HG03378 (cell line): ENCODE data around the gene PDIA3.
"Not testable (repeated sequence)": the region's sequence is repeated elsewhere in the genome, so short reads cannot be mapped to it uniquely, and the experiment has no call there.

Source experiments
- ATAC-seq: cut with Tn5 transposase; IDR thresholded peaks from one replicate; pipeline ENCODE4 v1.9.1; 2021; ENCODE audit warnings: mild to moderate bottlenecking, moderate library complexity; ENCODE audit not compliant: unreplicated experiment

The PDIA3 gene

DNA sequence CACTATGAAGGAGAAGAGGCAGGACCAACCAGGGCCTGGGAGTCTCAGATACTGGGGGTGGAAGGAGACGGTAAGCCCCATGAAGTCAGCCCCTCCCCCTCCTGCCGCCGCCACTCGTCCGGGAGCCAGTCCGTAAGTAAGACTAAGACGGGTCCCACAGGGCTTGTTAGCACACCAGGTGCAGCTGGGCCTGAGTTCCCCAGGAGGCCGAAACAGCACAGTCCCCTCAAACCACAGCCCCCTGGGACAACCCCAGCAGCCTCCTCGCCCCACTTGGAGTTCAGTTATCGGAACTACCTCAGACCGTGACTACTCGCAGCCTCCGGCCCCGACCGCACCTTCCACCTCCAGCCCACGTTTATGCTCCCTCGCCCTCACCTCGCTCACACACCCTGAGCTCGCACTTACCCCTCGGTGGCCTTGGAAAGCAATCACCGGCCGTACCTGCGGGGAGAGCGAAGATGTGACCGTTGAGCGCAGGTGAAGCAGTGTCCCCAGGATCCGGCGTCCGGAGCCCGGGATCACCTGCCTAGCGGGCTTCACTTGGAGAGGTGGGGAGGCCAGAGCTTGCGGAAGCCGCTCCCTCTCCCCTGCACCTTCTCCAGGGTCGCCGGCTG, 30.0 kb downstream of the PDIA3 start:
- ATAC-seq, result peak; percentile 60

DNA sequence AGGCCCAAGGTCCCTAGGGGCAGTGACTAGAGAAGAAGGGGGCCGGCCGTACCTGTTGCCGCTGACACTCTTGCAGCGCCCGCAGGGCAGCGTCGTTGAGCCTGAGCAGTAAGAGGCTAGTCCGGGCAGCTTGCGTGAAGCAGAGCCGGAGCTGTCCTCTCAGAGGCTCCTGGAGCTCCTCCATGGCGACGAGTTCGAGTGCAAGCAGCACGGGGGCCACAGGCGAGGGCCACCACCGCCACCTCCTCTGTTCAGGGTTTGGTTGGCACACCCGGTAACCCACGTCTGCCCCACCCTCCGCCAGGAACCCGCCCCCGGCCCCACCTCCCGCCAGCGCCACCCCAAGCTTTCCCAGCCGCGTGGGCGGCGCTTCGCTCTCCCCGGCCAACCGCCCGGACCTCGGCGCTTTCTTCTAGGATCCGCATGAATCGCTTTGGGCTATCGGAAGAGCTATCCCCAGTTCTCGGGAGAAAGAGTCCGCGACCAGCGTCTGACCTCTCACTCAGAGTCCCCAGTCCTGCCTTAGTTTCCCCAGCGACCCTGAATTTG, 30.6 kb downstream of the PDIA3 start, which contains the start of gene ELL3:
TSS of gene ELL3 (minus strand) at position 249 of the 549 bp plus-strand sequence. CDS start at position 184, 65 bp downstream.
- ATAC-seq, result peak; percentile 19

DNA sequence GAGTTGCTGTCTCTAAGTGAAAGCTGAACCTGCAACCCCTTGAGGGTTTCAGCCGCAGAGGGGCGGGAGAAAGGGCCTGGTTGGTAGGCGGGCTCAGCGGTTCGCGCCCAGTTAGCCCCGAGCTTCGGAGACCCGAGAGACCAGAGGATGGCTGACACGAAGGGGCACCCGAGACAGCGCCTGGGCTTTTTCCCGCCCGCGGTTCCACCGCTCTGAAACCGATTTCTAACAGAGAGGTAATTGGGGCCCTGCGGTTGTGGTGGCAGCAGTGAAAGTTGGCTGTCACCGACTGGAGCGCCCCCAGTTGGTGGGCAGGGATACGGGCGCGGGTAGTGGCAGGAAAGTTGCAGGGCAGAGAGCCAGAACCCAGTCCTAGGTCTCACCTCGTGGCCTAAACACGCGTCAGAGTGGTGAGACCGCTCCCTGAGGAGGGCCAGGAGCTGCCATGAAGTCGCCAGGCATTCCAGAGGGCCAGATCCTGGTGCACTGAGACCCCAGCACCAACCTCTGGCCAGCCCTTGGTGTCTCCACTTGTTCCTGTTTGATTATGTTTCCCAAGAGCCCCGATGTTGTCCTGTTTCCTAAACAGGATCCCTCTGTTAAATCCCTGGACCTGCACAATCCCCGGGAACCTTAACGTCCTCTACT, 31.2 kb downstream of the PDIA3 start:
- peak; percentile 46 for ATAC-seq

DNA sequence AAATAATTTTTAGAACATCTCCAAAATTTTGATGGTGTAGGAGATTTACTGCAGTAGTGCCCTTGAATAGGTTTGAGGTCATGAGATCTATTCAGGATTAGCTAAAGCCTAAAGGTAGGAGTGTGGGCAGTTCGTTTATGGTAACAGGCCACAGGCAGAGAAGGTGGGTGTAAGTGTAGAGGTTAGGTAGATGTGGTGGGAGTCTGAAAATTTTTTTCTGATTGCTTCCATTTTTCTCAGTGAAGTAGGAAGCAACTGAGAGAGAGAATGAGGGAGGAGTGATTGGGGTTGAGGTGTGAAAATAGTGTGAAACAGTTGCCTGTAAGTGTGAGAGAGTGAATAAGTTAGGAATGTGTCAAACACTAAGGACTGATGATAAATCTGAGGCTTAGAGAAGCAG, 32.8 kb downstream of the PDIA3 start:
- no peak for ATAC-seq

DNA sequence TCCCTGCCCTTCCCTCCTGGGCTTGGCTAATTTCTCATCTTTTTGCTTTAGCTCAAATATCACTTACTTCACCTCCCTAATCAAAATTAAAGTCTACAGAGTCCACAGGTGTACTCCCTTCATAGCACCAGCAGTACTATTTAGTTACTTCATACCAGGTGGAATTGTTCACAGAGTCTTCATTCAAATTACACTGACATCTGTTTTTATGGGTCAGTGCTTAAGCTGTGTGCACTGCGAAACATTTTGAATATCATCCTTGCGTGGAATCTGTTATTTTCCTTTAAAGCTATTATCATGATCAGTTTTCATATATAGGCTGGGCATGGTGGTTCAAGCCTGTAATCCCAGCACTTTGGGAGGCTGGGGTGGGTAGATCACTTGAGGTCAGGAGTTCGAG, 43.2 kb downstream of the PDIA3 start:
- no peak for ATAC-seq

DNA sequence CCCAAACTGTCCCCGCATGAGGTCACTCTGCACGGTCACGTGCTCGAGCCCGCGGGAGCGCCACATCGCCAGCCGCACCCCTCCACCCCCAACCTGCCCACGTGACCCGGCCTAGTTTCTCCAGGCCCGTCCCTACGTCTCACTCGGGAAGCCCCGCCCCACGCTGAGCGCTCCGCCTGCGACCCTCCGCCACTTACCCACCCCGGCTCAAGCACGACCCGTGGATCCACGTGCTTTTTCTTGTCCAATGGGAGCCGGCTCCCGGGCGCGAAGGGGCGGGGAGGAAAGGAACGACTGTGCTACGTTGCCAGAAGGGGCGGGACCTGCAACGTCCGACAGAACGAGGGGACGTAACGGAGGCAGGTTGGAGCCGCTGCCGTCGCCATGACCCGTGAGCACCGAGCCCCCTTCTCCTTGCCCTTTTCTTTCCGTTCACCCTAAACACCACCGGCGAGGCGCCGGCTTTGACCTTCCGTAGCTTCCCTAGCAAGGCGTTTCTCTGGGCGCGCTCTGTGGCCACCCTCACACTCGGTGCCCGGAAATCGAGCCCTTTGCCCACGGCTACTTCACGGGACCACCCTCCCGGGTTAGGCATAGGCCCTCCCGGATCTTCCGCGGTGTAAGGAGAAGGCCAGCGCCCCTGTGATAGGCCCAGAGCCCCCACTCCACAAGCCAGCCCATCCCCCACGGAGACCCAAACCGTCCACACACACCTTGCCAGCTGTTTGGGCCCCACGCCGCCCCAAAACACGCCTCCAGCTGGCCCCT, 45.9 kb downstream of the PDIA3 start, which contains the start of gene SERF2:
TSS of gene SERF2 (plus strand) at position 328 of the 768 bp plus-strand sequence. CDS start at position 385, 57 bp downstream.
- ATAC-seq, result peak; percentile 74

DNA sequence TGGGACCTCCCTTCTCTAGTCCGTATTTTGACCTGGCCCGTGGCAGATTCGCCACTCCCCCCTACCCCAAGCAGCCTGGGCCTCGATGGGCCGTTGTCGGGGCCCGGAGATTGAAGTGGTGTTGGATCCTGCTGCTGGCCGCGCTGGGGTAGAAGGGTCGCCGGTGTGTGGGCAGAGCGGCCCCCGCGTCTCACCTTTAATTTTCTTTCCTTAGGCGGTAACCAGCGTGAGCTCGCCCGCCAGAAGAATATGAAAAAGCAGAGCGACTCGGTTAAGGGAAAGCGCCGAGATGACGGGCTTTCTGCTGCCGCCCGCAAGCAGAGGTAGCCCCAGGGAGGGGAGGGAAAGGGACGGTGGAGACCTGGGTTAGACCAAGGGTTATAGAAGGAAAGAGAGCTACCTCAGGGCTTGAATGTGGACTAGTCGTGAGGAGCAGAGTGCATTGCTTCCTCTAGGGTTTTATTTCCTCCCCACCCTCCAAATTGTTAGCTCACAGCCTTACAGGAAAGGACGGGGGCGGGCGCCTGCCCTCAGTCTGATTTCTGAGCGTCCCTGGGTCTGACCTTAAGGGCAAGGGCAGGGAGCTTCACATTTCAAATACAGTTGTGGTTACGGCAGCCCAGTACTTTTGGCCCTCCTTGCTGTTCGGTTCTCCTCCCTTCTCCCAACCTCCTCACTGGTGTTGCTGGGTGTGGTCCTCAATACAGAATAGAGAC, 46.7 kb downstream of the PDIA3 start:
- ATAC-seq, result no peak

DNA sequence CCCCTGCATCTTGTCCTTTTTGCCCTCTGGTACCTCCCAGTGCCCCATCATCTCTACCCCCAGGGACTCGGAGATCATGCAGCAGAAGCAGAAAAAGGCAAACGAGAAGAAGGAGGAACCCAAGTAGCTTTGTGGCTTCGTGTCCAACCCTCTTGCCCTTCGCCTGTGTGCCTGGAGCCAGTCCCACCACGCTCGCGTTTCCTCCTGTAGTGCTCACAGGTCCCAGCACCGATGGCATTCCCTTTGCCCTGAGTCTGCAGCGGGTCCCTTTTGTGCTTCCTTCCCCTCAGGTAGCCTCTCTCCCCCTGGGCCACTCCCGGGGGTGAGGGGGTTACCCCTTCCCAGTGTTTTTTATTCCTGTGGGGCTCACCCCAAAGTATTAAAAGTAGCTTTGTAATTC, 47.4 kb downstream of the PDIA3 start:
- no peak for ATAC-seq

DNA sequence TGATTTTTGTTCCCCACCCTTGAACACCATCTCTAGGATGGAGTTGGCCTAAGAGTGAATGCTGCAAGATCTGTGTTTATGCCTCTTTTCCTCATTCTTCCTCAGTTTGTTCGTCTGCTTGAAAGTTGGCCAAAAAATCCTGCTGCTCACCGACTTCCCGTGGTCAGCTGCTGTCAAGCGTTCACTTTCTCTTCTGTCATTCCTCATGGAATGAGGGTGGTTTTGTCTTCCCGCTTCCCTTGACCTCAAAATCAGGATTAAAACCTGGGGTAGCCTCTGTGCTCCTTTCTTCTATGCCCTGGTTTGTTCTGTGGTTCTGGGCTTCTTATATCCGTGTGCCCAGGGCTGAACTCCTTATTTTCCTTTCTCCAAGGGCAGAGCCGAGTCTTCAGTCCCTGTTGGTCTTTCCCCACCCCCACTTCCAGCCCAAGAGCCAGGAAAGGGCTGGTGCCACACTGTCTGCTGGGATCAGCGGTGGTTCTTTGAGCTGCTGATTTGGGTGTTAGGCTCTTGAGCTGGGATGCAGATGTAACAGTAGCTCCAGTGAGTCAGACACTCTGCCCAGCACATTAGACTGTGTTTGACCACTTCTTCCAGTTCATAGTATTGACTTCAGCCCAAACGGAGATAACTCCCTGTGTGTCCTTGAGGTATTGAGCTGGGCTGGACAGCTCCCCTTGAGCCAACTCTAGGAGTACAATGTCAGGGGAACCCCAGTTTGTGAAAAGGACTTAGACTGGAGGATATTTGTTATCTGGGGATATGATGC, 48.2 kb downstream of the PDIA3 start:
- ATAC-seq, result no peak

DNA sequence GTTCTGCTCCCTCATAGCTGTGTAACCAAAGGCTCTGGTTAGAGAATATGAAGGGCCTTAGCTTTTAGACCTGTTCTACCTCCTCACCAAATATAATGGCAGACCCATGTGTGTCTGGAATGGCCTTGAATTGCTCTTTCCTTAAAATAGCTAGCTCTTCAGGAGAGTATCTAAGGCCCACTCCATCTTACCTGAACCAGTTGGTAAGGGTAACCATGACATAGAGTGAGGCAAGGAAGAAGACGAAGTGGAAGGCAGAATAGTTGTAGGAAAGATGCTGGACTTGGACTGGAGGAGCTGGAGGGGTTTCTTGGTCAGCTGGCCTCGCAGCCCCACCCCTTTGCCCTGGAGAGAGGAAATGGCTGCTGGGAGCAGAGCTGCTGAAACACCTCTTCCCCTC, 49.0 kb downstream of the PDIA3 start:
- no peak for ATAC-seq

DNA sequence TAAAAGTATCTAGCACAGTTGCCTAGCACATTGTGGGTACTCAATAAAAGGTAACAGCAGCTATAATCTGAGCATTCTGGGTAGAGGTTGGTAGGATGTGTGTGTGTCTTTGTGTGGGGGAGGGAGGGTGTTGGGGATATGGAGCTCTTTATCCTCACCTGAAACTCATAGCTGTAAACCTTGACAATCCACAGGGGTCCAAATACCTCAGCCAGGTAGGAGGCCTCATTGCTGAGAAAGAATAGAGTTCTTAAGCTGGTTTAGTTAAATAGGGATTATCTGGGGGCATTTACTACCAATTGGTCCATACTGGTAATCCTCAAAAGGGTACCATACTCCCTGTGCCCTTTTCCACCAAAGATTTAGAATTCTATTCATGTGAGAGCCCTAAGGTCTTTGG, 49.8 kb downstream of the PDIA3 start:
- ATAC-seq, result no peak

DNA sequence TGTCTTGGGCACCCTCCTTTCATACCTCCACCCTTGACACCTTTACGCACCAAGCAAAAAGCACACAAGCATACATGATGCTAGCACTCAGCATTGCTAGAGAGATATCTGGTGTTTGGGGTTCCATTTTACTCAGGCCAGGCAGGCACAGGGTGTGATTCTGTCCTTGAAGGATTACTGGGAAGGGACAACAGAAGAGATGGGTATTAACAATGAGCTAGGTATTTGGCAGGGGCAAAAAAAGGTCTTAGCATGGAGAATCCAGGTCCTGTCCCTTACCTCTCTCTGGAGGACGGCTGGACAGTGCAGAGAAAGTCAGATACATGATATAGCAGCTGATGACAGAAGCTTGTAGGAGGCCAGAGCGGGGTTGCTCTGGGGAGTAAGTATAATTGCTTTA, 50.3 kb downstream of the PDIA3 start:
- no peak for ATAC-seq

DNA sequence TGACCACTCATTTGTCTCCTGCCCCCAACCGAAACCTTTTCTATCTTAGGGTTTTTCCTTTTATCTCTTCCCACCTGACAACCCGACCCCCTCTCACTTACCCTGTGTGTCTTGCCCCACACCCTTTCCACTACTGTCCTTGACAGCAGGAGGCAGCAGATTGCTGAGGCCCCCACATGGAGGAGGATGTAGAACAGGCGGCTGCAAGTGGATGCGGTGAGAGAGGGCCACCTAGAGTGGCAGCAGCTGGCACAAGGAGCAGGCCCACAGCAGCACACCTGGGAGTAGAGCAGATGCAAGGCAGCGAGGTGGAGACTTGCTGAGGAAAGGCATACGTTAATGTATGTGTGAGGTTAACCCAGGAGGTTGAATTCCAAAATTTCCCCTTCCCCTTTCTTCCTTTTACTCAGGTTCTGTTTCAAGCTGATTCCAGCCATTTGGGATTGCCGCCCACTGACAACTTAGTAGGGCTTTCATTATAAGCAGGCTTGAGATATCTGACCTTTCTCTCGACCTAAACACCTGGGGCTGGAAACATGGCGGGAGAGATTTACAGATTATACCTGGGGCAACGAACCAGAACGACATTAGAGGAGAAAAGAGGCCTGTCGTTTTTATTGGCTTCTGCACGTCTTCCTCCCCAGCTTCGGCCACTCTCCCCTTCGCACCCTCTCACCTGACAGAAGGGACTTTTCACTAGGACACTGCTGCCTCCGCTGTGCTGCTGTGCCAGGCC, 53.1 kb downstream of the PDIA3 start:
- ATAC-seq, result no peak

DNA sequence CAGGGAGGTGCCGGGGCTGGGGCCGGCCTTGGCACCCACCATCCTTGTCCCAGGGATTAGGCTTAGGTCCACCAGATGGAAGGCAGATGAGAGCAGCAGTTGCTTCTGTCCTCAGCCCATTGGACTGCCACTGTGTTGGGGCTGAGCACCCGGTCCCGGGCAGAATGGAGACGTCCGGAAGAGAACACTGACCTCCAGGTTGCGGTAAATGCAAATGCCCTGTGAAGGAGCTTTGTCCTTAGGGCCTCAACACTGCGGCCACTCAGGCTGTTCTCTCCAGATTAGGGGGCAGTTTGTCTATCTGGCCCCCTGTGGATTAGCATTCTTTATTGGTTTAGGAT, 53.7 kb downstream of the PDIA3 start, which contains the start of gene SERINC4:
TSS of gene SERINC4 (minus strand) at position 276 of the 341 bp plus-strand sequence. CDS start at position 42, 234 bp downstream.
- ATAC-seq, result no peak

DNA sequence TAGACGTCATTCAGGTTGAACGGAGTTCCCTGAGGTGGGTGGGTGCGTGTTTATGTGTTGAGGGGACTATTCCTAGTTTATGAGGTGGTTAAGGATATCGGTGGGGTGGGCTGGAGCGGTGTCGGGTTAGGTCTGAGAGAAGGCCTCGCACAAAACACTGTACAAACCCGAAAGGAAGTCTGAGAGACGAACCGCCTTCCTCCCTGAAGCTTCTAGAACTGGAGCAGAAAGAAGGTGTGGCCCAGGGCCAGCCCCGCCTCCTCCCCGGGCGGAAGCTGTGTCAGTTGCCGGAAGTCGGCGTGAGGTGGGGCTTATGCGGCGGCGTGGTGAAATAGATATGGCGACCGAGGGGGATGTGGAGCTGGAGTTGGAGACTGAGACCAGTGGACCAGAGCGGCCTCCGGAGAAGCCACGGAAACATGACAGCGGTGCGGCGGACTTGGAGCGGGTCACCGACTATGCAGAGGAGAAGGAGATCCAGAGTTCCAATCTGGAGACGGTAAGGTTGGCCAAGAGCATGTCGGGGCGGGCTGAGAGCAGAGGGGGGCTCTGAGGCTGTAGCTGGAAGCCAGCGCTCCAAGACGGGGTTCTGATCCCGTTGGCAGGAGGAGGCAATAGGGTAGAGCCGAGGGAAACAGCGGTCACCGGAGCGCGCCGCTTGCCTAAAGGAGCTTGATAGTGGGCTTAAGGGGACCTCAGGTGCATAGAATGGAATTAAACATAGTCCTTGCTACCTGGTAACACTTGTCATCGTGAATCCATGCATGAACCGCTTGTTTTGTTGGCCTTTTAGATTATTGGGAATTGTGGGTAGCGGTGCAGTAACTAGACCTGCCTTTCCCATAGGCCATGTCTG, 54.3 kb downstream of the PDIA3 start, which contains the start of gene HYPK:
TSS of gene HYPK (plus strand) at position 314 of the 856 bp plus-strand sequence. CDS start at position 338, 24 bp downstream.
- ATAC-seq, result peak; percentile 61

DNA sequence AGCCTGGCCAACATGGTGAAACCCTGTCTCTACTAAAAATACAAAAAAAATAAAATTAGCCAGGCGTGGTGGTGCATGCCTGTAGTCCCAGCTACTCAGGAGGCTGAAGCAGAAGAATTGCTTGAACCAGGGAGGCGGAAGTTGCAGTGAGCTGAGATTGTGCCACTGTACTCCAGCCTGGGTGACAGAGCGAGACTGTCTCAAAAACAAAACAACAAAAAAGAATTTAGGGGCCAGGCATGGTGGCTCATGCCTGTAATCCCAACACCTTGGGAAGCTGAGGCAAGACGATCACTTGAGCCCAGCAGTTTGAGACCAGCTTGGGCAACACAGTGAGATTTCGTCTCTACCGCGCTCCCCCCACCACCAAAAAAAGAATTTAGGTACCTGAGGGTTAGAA, 56.4 kb downstream of the PDIA3 start:
- not testable (repeated sequence) for ATAC-seq

DNA sequence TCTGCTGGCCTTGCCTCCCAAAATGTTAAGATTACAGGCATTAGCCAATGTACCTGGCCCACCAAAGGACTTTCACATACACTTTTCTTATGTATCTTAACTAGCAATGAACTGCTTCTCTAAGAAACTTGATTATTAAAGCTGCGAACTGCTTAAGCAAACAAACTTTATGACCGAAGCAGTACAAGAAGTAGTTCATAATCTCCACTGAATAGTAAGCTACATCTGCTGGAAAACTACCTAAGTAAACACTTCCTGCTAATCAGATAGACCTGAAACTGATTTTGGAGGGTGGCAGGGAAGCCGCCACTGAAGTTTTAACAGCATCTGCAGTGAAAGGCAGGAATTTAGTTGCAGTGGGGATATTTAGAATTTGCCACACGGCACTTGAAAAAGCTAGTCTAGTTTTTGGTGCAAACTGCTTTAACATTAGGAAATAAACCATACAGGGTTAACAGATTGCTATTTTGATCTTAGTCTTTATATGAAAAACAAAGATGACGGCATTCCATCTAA, 62.3 kb downstream of the PDIA3 start:
- ATAC-seq, result no peak
